Measurements from ENCODE around the gene TTC9B. TPM values are rescaled to one million over a fixed set of nuclear protein-coding genes. Genes with fewer than 3 reads are reported as not detected.

The TTC9B gene
- total and polyA plus RNA-seq, 2 of the 8 experiments (the other 6 are each of a cell fraction or from before 2014, with no cell fraction given) = 0.26 TPM; not detected in 1

DNA sequence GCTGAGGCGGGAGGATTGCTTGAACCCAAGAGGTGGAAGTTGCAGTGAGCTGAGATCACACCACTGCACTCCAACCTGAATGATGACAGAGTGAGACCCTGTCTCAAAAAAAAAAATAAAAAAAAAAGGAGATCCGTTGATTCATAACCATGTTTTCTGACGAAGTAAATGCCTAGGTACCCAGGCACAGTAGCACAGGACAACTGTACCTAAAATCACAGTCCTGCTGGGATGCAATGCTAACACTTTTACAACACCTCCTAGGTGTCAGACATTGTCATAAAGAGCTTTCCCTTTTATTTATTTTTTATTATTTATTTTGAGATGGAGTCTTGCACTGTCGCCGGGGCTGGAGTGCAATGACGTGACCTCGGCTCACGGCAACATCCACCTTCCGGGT lies 2.5 kb upstream of the TTC9B start (continued):
- no peak for TF ChIP-seq KDM5A (IDR thresholded peaks at IDR 0.05; ENCODE audit: low read length)
- TF ChIP-seq TEAD4 (IDR thresholded peaks at IDR 0.05; ENCODE audit: low read depth, low read length) = no peak
- TF ChIP-seq TAF7 (optimal IDR thresholded peaks at IDR 0.05; ENCODE audit: borderline replicate concordance, low read depth, low read length) = no peak

All from H1 (cell line).